Neural cell (in vitro differentiated cells): ENCODE results near the gene SLC10A7.

Source experiments
- CTCF ChIP-seq: fragments of 450-650 bp; IDR thresholded peaks from 2 replicates; pipeline ENCODE4 v1.5.1; 2014; ENCODE audit warnings: antibody characterized with exemption, mild to moderate bottlenecking, moderate library complexity; ENCODE audit not compliant: poor library complexity, severe bottlenecking
- EP300 ChIP-seq: fragments of 450-650 bp; conservative IDR thresholded peaks from 2 replicates; pipeline ENCODE4 v1.6.1; 2014; ENCODE audit warnings: antibody characterized with exemption, mild to moderate bottlenecking, moderate library complexity; ENCODE audit not compliant: poor library complexity, severe bottlenecking
- POLR2AphosphoS5 ChIP-seq: IDR thresholded peaks from 2 replicates; pipeline ENCODE4 v1.6.1; 2012

DNA sequence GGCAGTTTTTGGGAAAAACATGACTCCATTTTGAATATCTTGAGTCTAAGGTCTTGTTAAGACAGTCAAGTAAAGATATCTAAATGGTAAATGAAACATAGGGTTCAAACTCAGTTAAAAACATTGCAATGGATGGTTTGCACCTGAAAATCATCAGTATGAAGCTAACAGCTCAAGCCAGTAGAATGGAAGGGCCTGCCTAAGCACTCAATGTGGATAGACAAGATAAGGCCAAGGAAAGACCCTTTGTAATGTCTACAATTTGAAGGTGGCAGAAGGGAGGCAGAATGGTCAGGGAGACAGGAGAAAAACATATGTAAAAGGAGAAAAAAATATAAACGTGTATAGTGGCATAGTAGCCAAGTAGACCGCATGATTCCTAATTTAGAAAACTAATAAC is 229.2 kb downstream of the SLC10A7 start:
- TF ChIP-seq EP300 (no peak), CTCF (no peak), POLR2AphosphoS5 (no peak)
